22Rv1 (cell line): ENCODE measurements around the gene TCIRG1.

Source experiments
- CTCF ChIP-seq: fragments of 450-650 bp; IDR thresholded peaks from 2 replicates; pipeline ENCODE4 v1.5.1; 2017; ENCODE audit warnings: mild to moderate bottlenecking
- ZFX ChIP-seq: fragments of 450-650 bp; IDR thresholded peaks from 2 replicates; pipeline ENCODE4 v1.6.1; 2017; ENCODE audit warnings: antibody characterized with exemption, borderline replicate concordance

DNA sequence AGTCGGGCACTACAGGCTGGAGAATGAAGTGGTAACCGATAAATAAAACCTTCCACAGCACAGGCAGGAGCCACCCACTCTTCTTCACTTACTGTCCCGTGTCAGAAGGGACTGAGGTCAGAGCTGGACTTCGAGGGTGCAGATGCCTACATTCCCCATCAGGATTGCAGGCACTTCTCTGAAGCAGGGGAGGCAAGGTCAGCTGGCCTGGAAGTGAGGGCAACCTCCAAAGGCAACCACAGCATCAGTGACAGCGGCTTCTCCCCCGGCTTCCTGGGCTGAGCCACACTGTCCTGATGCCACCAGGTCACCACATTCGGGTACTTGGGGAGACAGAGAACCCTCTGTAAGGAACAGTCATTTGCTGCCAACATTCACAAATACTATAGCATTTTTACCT, 22.7 kb downstream of the TCIRG1 start:
- TF ChIP-seq CTCF = no peak
- TF ChIP-seq ZFX = no peak
